Measurements from ENCODE around the gene TP73. TPM values are rescaled to one million over a fixed set of nuclear protein-coding genes. Genes with fewer than 3 reads are reported as not detected.

Gene TP73
- total RNA-seq, 2 donors from 2014 or later = not detected

- H3K36me3 ChIP-seq = no peaks in the 10 kb centered on the region
- ATAC-seq (ENCODE audit: insufficient number of reproducible peaks, low FRiP score, low read depth) (no peak), DNase-seq (ENCODE audit: low spot score) (no peak)
- H3K9me3 ChIP-seq = no peaks in the 10 kb centered on the region
- no peak for TF ChIP-seq CTCF (IDR thresholded peaks at IDR 0.05)
- H3K4me3 ChIP-seq = no peak overlapping the region
- no peak overlapping the region for H3K27ac ChIP-seq
- H3K27me3 ChIP-seq (replicated peaks; ENCODE audit: insufficient read depth) = no peaks in the 10 kb centered on the region
- H3K4me1 ChIP-seq (ENCODE audit: control insufficient read depth in 1 of 2, low read depth in 2 of 2) = no peaks in the 10 kb centered on the region
These were observed 77.6 kb downstream of the TP73 start for GRCh38 chr1:3729594-3730542.

GRCh38 chr1:3730543-3731247 lies 78.4 kb downstream of the TP73 start:
- no peaks in the 10 kb centered on the region for H3K9me3 ChIP-seq
- ATAC-seq (ENCODE audit: insufficient number of reproducible peaks, low FRiP score, low read depth) (no peak), DNase-seq (ENCODE audit: low spot score) (no peak)
- no peaks in the 10 kb centered on the region for H3K4me1 ChIP-seq (ENCODE audit: control insufficient read depth in 1 of 2, low read depth in 2 of 2)
- TF ChIP-seq CTCF (IDR thresholded peaks at IDR 0.05) = no peak
- no peaks in the 10 kb centered on the region for H3K27me3 ChIP-seq (replicated peaks; ENCODE audit: insufficient read depth)
- no peak overlapping the region for H3K27ac ChIP-seq
- H3K36me3 ChIP-seq = no peaks in the 10 kb centered on the region
- H3K4me3 ChIP-seq = no peak overlapping the region

- no peaks in the 10 kb centered on the region for H3K4me1 ChIP-seq (ENCODE audit: control insufficient read depth in 1 of 2, low read depth in 2 of 2)
- no peaks in the 10 kb centered on the region for H3K27me3 ChIP-seq (replicated peaks; ENCODE audit: insufficient read depth)
- no peak for TF ChIP-seq CTCF (IDR thresholded peaks at IDR 0.05)
- DNase-seq (ENCODE audit: low spot score) = no peak
- no peak overlapping the region for H3K27ac ChIP-seq
- ATAC-seq (ENCODE audit: insufficient number of reproducible peaks, low FRiP score, low read depth) = no peak
- no peak overlapping the region for H3K4me3 ChIP-seq
- H3K9me3 ChIP-seq = no peaks in the 10 kb centered on the region
- no peaks in the 10 kb centered on the region for H3K36me3 ChIP-seq
These were observed 79.5 kb downstream of the TP73 start for GRCh38 chr1:3731583-3732433.

GRCh38 chr1:3732434-3733093 lies 80.2 kb downstream of the TP73 start:
- Histone ChIP-seq H3K4me3 (no peak overlapping the region), H3K4me1 (ENCODE audit: control insufficient read depth in 1 of 2, low read depth in 2 of 2) (no peaks in the 10 kb centered on the region), H3K27me3 (replicated peaks; ENCODE audit: insufficient read depth) (no peaks in the 10 kb centered on the region), H3K27ac (no peak overlapping the region), H3K36me3 (no peaks in the 10 kb centered on the region), H3K9me3 (no peaks in the 10 kb centered on the region)
- TF ChIP-seq CTCF (IDR thresholded peaks at IDR 0.05) = no peak
- DNase-seq (ENCODE audit: low spot score) (no peak), ATAC-seq (ENCODE audit: insufficient number of reproducible peaks, low FRiP score, low read depth) (no peak)

Data from thoracic aorta (tissue), 2 donors.